ENCODE data around the gene IQCK.

- TF ChIP-seq, protein P1, sequence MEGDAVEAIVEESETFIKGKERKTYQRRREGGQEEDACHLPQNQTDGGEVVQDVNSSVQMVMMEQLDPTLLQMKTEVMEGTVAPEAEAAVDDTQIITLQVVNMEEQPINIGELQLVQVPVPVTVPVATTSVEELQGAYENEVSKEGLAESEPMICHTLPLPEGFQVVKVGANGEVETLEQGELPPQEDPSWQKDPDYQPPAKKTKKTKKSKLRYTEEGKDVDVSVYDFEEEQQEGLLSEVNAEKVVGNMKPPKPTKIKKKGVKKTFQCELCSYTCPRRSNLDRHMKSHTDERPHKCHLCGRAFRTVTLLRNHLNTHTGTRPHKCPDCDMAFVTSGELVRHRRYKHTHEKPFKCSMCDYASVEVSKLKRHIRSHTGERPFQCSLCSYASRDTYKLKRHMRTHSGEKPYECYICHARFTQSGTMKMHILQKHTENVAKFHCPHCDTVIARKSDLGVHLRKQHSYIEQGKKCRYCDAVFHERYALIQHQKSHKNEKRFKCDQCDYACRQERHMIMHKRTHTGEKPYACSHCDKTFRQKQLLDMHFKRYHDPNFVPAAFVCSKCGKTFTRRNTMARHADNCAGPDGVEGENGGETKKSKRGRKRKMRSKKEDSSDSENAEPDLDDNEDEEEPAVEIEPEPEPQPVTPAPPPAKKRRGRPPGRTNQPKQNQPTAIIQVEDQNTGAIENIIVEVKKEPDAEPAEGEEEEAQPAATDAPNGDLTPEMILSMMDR (IDR thresholded peaks at IDR 0.05), result no peak
- no peak for TF ChIP-seq POLR2A (IDR thresholded peaks at IDR 0.05)
Observed at GRCh38 chr16:19766988-19767387, 48.9 kb downstream of the IQCK start.
